ENCODE results near the gene WDR11. TPM values are rescaled to one million over a fixed set of nuclear protein-coding genes. Genes with fewer than 3 reads are reported as not detected.

WDR11 gene, protein sequence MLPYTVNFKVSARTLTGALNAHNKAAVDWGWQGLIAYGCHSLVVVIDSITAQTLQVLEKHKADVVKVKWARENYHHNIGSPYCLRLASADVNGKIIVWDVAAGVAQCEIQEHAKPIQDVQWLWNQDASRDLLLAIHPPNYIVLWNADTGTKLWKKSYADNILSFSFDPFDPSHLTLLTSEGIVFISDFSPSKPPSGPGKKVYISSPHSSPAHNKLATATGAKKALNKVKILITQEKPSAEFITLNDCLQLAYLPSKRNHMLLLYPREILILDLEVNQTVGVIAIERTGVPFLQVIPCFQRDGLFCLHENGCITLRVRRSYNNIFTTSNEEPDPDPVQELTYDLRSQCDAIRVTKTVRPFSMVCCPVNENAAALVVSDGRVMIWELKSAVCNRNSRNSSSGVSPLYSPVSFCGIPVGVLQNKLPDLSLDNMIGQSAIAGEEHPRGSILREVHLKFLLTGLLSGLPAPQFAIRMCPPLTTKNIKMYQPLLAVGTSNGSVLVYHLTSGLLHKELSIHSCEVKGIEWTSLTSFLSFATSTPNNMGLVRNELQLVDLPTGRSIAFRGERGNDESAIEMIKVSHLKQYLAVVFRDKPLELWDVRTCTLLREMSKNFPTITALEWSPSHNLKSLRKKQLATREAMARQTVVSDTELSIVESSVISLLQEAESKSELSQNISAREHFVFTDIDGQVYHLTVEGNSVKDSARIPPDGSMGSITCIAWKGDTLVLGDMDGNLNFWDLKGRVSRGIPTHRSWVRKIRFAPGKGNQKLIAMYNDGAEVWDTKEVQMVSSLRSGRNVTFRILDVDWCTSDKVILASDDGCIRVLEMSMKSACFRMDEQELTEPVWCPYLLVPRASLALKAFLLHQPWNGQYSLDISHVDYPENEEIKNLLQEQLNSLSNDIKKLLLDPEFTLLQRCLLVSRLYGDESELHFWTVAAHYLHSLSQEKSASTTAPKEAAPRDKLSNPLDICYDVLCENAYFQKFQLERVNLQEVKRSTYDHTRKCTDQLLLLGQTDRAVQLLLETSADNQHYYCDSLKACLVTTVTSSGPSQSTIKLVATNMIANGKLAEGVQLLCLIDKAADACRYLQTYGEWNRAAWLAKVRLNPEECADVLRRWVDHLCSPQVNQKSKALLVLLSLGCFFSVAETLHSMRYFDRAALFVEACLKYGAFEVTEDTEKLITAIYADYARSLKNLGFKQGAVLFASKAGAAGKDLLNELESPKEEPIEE
- total RNA-seq (10 to 100 TPM; 20.5 to 78.1 (median 44.6) TPM), polyA plus RNA-seq (10 to 100 TPM; 12.6 to 16.4 TPM), total RNA-seq (45.5 reads per million, percentile 69 among the genes with 10 or more reads in this experiment)

DNA sequence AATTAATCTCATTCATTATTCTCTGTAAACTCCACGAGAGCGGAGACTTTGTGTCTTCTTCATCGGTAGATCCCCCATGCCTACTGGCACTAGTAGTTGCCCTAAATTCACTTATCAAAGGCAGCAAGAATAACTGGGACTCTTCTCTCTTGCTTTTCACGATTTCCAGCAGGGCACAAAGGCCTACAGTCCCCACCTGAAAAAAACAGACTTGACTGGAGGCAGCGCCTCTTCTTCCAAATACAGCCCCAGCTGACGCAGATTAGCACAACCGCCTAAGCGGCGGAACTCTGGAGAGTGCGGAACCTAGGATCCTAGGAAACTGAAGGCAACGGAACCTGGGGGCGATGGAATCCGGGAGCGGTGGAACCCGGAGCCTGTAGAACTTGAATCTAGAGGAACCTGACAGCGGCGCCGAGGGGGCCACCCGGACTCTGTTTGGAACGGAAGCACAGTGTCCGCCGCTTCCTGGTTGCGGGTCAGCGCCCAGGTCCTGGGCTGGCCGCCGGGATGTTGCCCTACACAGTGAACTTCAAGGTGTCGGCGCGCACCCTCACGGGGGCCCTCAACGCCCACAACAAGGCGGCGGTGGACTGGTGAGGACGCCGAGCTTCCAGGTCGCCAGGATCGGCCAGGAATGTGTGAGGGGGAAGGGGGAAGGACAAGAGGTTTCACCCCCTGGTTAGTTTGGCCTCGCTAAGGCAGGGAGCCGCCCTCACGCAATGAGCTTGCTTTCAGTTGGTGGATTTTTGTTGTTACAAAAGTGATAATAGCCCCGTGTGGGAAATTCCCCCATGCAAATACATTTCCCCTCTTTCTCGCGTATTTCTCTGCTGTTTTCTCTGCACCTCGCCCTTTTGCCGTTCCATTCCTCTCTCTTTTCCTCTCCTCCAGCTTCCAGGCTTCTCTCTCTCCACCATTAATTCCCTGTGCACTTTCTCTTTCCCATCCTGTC is at the start of gene WDR11:
WDR11 (plus strand) TSS at position 452 of the 955 bp plus-strand sequence; CDS start at position 511, 59 bp downstream.
- ChIA-PET CTCF (no interaction called here), POLR2A (interaction anchor here (1.0 kb wide), 1 partner anchor 9 kb away, joined by 3 read pairs; no protein-coding TSS in a partner anchor)
- H3K4me1 ChIP-seq (ENCODE audit: control insufficient read depth in 2 of 2, insufficient read depth in 2 of 2, low read length in 2 of 2): peaks cover 19% of the 10 kb centered on the region in 2 donors
- H3K36me3 Mint-ChIP-seq: peaks cover 3 to 28% (median 21%) of the 10 kb centered on the region in 5 donors
- H3K4me1 Mint-ChIP-seq: peaks cover 30 to 56% (median 53%) of the 10 kb centered on the region in 7 donors
- peak within 1 kb of the TSS; percentile 88 for H3K4me3 ChIP-seq (ENCODE audit: low read length)
- H3K4me3 Mint-ChIP-seq: peak within 1 kb of the TSS; percentile 93 to 100 (median 97)
- ATAC-seq (peak; percentile 92), DNase-seq (peak; percentile 36 to 77 (median 51))
- H3K27me3 Mint-ChIP-seq: no peaks in the 10 kb centered on the region
- peak within 1 kb of the TSS; percentile 82 for H3K27ac ChIP-seq (ENCODE audit: low read depth, low read length)
- H3K36me3 ChIP-seq (ENCODE audit: control insufficient read depth in 2 of 3, insufficient read depth in 3 of 3, low read length in 3 of 3): peaks cover 0 to 7% (median 0%) of the 10 kb centered on the region in 3 experiments
- H3K9me3 Mint-ChIP-seq: peaks cover 0 to 2% (median 0%) of the 10 kb centered on the region in 11 donors
- peak within 1 kb of the TSS; percentile 91 to 98 (median 97) for H3K27ac Mint-ChIP-seq
- no peaks in the 10 kb centered on the region for H3K27me3 ChIP-seq (ENCODE audit: control insufficient read depth in 2 of 2, insufficient read depth in 2 of 2, low read length in 2 of 2)
- intact Hi-C loops (cut with micrococcal nuclease): loop anchor here (1.0 to 10.0 kb wide), 6 partner anchors 11 to 1524 kb away; partner anchors contain the start of genes ATE1 (in 1 of the 2), NSMCE4A (in 1 of the 2) and PLEKHA1 (in 1 of the 2)
- H3K9me3 ChIP-seq (ENCODE audit: control insufficient read depth in 2 of 3, low read length in 3 of 3): no peaks in the 10 kb centered on the region

DNA sequence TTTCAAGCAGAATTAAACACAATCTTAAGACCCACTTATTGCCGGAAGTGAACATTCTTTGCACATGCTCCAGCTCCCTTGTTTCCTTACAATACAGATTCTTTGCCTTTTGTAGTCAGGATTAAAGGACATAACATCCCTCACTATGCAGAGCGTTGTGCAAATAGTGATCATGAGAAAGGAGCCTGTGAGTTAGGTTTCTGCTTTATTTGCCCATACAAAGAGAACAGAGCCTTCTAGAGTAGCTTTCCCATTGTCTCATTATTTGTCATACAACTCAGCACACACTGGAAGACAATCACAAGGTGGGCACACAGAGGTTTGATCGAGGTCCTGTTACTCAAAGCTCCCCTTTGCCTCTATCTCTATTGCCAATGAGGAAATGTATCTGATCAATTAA is 48.2 kb upstream of the WDR11 start:
- Mint-ChIP-seq H3K27ac (no peak overlapping the region), H3K4me3 (no peak overlapping the region), H3K27me3 (peaks cover 0 to 18% (median 6%) of the 10 kb centered on the region in 5 donors), H3K9me3 (peaks cover 0 to 2% (median 0%) of the 10 kb centered on the region in 11 donors), H3K4me1 (no peaks in the 10 kb centered on the region), H3K36me3 (no peaks in the 10 kb centered on the region)
- no peak for ATAC-seq
- no peak for DNase-seq
- Histone ChIP-seq H3K27ac (ENCODE audit: low read depth, low read length) (no peak overlapping the region), H3K9me3 (ENCODE audit: control insufficient read depth in 2 of 3, low read length in 3 of 3) (no peaks in the 10 kb centered on the region), H3K36me3 (ENCODE audit: control insufficient read depth in 2 of 3, insufficient read depth in 3 of 3, low read length in 3 of 3) (no peaks in the 10 kb centered on the region), H3K4me1 (ENCODE audit: control insufficient read depth in 2 of 2, insufficient read depth in 2 of 2, low read length in 2 of 2) (no peaks in the 10 kb centered on the region), H3K4me3 (ENCODE audit: low read length) (no peak overlapping the region), H3K27me3 (ENCODE audit: control insufficient read depth in 2 of 2, insufficient read depth in 2 of 2, low read length in 2 of 2) (no peaks in the 10 kb centered on the region)
- POLR2A ChIA-PET: no interaction called here
- intact Hi-C loops (cut with micrococcal nuclease): no loop called here
- CTCF ChIA-PET: no interaction called here

DNA sequence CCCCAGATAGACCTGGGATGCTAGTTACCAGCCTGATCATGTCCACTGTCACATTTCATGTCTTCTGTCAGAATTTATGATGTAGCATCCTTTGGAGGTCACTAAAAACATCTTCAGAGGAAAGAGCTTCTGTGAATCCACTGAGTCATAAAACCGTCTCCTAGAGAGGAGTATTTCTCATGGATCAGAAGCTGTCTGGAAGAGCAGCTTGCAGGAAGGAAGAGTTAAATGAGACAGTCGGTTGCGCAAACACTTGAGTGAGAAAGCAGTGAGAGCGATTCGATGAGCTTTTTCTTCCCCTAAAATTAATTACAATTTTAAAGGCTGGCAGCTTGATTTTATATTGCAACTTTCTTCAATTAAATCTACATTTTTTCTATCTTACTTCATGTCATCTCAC is 47.2 kb upstream of the WDR11 start:
- H3K4me1 ChIP-seq (ENCODE audit: control insufficient read depth in 2 of 2, insufficient read depth in 2 of 2, low read length in 2 of 2): no peaks in the 10 kb centered on the region
- intact Hi-C loops (cut with micrococcal nuclease): no loop called here
- no peaks in the 10 kb centered on the region for H3K36me3 Mint-ChIP-seq
- H3K27me3 Mint-ChIP-seq: peaks cover 0 to 18% (median 6%) of the 10 kb centered on the region in 5 donors
- no peaks in the 10 kb centered on the region for H3K4me1 Mint-ChIP-seq
- no peak overlapping the region for H3K27ac ChIP-seq (ENCODE audit: low read depth, low read length)
- ChIA-PET CTCF (no interaction called here), POLR2A (no interaction called here)
- ATAC-seq: no peak
- no peak overlapping the region for H3K27ac Mint-ChIP-seq
- no peaks in the 10 kb centered on the region for H3K9me3 Mint-ChIP-seq
- no peaks in the 10 kb centered on the region for H3K27me3 ChIP-seq (ENCODE audit: control insufficient read depth in 2 of 2, insufficient read depth in 2 of 2, low read length in 2 of 2)
- no peaks in the 10 kb centered on the region for H3K36me3 ChIP-seq (ENCODE audit: control insufficient read depth in 2 of 3, insufficient read depth in 3 of 3, low read length in 3 of 3)
- no peaks in the 10 kb centered on the region for H3K9me3 ChIP-seq (ENCODE audit: control insufficient read depth in 2 of 3, low read length in 3 of 3)
- DNase-seq: no peak
- no peak overlapping the region for H3K4me3 ChIP-seq (ENCODE audit: low read length)
- H3K4me3 Mint-ChIP-seq: no peak overlapping the region

DNA sequence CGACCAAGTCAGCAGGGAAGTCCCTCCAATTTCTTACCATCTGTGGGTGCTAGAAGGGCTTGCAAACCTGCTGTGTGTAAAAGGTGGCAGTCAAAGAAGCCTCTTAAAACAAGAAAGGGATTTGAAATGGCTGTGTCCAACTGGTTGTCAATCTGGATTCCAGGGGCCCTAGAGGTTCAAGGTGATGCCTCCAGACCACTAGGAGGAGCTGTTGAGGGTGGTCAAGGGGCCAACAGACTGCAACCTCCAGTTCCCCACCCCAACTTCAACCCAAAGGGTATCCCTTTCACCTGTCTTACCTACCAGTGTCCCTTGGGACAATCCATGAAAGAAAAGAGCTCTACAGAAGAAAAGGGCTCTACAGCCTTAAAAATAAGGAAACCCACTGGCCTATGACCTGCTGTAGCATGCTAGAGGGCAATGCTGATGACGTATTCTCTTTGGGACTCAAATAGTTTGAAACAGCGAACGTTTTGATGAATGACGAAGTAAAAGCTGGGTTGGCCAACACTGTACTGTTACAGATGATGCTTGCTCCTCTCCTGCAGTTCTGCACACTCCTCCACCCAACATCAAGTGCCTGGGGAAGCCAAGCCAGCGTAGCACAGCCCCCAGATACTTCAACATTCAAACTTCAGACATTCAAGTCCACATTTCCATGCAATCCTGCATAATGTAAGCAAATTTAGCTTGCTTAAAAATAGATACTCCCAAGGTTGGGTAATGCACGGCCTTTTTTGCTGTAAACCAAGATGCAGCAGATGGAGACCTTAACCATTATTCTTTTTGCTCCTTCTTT is 45.9 kb upstream of the WDR11 start:
- H3K36me3 Mint-ChIP-seq: no peaks in the 10 kb centered on the region

GRCh38 chr10:120806081-120806480 is 45.1 kb upstream of the WDR11 start:
- Histone ChIP-seq H3K9me3 (ENCODE audit: control insufficient read depth in 2 of 3, low read length in 3 of 3) (no peaks in the 10 kb centered on the region), H3K4me3 (ENCODE audit: low read length) (no peak overlapping the region), H3K36me3 (ENCODE audit: control insufficient read depth in 2 of 3, insufficient read depth in 3 of 3, low read length in 3 of 3) (no peaks in the 10 kb centered on the region), H3K4me1 (ENCODE audit: control insufficient read depth in 2 of 2, insufficient read depth in 2 of 2, low read length in 2 of 2) (no peaks in the 10 kb centered on the region), H3K27ac (ENCODE audit: low read depth, low read length) (no peak overlapping the region), H3K27me3 (ENCODE audit: control insufficient read depth in 2 of 2, insufficient read depth in 2 of 2, low read length in 2 of 2) (no peaks in the 10 kb centered on the region)
- ATAC-seq: no peak
- ChIA-PET CTCF (interaction anchor here (1.6 kb wide), 1 partner anchor 11 kb away, joined by 4 read pairs; no protein-coding TSS in a partner anchor), POLR2A (no interaction called here)
- H3K27me3 Mint-ChIP-seq: peaks cover under 1 to 20% (median 17%) of the 10 kb centered on the region in 5 donors
- no peaks in the 10 kb centered on the region for H3K36me3 Mint-ChIP-seq
- intact Hi-C loops (cut with micrococcal nuclease): no loop called here
- no peak overlapping the region for H3K4me3 Mint-ChIP-seq
- H3K9me3 Mint-ChIP-seq: no peaks in the 10 kb centered on the region
- no peaks in the 10 kb centered on the region for H3K4me1 Mint-ChIP-seq
- no peak overlapping the region for H3K27ac Mint-ChIP-seq
- no peak for DNase-seq

More for the DNA sequence above, 45.9 kb upstream of the WDR11 start:
- Histone ChIP-seq H3K9me3 (ENCODE audit: control insufficient read depth in 2 of 3, low read length in 3 of 3) (no peaks in the 10 kb centered on the region), H3K36me3 (ENCODE audit: control insufficient read depth in 2 of 3, insufficient read depth in 3 of 3, low read length in 3 of 3) (no peaks in the 10 kb centered on the region), H3K27me3 (ENCODE audit: control insufficient read depth in 2 of 2, insufficient read depth in 2 of 2, low read length in 2 of 2) (no peaks in the 10 kb centered on the region), H3K4me1 (ENCODE audit: control insufficient read depth in 2 of 2, insufficient read depth in 2 of 2, low read length in 2 of 2) (no peaks in the 10 kb centered on the region), H3K4me3 (ENCODE audit: low read length) (no peak overlapping the region), H3K27ac (ENCODE audit: low read depth, low read length) (no peak overlapping the region)
- CTCF ChIA-PET: interaction anchor here (1.6 kb wide), 1 partner anchor 12 kb away, joined by 4 read pairs; no protein-coding TSS in a partner anchor
- Mint-ChIP-seq H3K4me1 (no peaks in the 10 kb centered on the region), H3K27me3 (peaks cover 0 to 18% (median 12%) of the 10 kb centered on the region in 5 donors), H3K9me3 (no peaks in the 10 kb centered on the region), H3K4me3 (no peak overlapping the region), H3K27ac (no peak overlapping the region)
- POLR2A ChIA-PET: no interaction called here
- DNase-seq (no peak), ATAC-seq (no peak)
- intact Hi-C loops (cut with micrococcal nuclease): no loop called here
